K562 (cell line): ENCODE data around the gene FADS1. TPM values are rescaled to one million over a fixed set of nuclear protein-coding genes. Genes with fewer than 3 reads are reported as not detected.
A peak's percentile ranks its signal among the peaks of the same experiment; 100 is the strongest.

Source experiments
- BCL6 ChIP-seq: fragments of 250-450 bp; sonication (Bioruptor Pico); IDR thresholded peaks from 2 replicates; pipeline ENCODE4 v1.4.0; 2020
- BDP1 ChIP-seq: IDR thresholded peaks from 3 replicates; pipeline ENCODE4 v1.6.1; 2011; ENCODE audit not compliant: insufficient read length, insufficient read depth
- CBX2 ChIP-seq: fragments of 200-600 bp; sonication (generic); IDR thresholded peaks from one replicate; pipeline ENCODE4 v1.6.1; 2012; ENCODE audit warnings: mild to moderate bottlenecking, low read length, inconsistent platforms; ENCODE audit not compliant: insufficient read depth, poor library complexity, severe bottlenecking
- ETS2 ChIP-seq: IDR thresholded peaks from 2 replicates; pipeline ENCODE4 v1.6.1; 2016; ENCODE audit warnings: borderline replicate concordance, missing genetic modification characterization, mild to moderate bottlenecking, moderate library complexity, missing compliant biosample characterization; ENCODE audit not compliant: poor library complexity, severe bottlenecking
- HNRNPLL ChIP-seq: fragments of 200-400 bp; formaldehyde crosslinking; IDR thresholded peaks from 2 replicates; pipeline ENCODE4 v1.6.1; 2017; ENCODE audit warnings: low read length, low read depth, mild to moderate bottlenecking; ENCODE audit not compliant: poor library complexity, severe bottlenecking
- ILF3 ChIP-seq: fragments of 450-650 bp; IDR thresholded peaks from 2 replicates; pipeline ENCODE4 v1.6.1; 2018; ENCODE audit warnings: antibody characterized with exemption, mild to moderate bottlenecking, moderate library complexity, borderline replicate concordance
- JUN ChIP-seq, 2 experiments: sonication (generic) in 1 of 2; formaldehyde crosslinking in 1 of 2; IDR thresholded peaks; 2 replicates each; pipeline versions ENCODE4 v1.6.1 to v1.8.0; 2012 to 2022; ENCODE audit warnings: borderline replicate concordance in 2 of 2, mild to moderate bottlenecking in 2 of 2, improper control_type of control experiment in 1 of 2, low read depth in 1 of 2, low read length in 1 of 2, missing genetic modification reagents in 1 of 2
- KLF13 ChIP-seq: fragments of 450-650 bp; IDR thresholded peaks from 2 replicates; pipeline ENCODE4 v1.6.1; 2016; ENCODE audit warnings: missing genetic modification characterization, low read depth, mild to moderate bottlenecking, missing compliant biosample characterization, moderate library complexity, borderline replicate concordance
- LEF1 ChIP-seq: fragments of 450-650 bp; IDR thresholded peaks from 2 replicates; pipeline ENCODE4 v1.6.1; 2016; ENCODE audit warnings: mild to moderate bottlenecking
- NBN ChIP-seq: fragments of 450-650 bp; IDR thresholded peaks from 2 replicates; pipeline ENCODE4 v1.6.1; 2016; ENCODE audit warnings: low read depth, mild to moderate bottlenecking
- SAFB ChIP-seq: fragments of 200-400 bp; formaldehyde crosslinking; IDR thresholded peaks from 2 replicates; pipeline ENCODE4 v1.6.1; 2017; ENCODE audit warnings: low read depth, low read length, borderline replicate concordance
- SETDB1 ChIP-seq: IDR thresholded peaks from one replicate; pipeline ENCODE4 v1.6.1; 2012; ENCODE audit warnings: low read length, control low read depth, inconsistent platforms
- TAF7 ChIP-seq: fragments of 450-650 bp; IDR thresholded peaks from 2 replicates; pipeline ENCODE4 v1.6.1; 2016; ENCODE audit warnings: missing genetic modification characterization, missing compliant biosample characterization
- TCF7 ChIP-seq: sonication (generic); IDR thresholded peaks from 2 replicates; pipeline ENCODE4 v1.6.1; 2016; ENCODE audit warnings: antibody characterized with exemption, borderline replicate concordance
- ZNF253 ChIP-seq: fragments of 250-450 bp; sonication (Bioruptor Pico); conservative IDR thresholded peaks from 2 replicates; pipeline ENCODE4 v1.6.1; 2021; ENCODE audit warnings: mild to moderate bottlenecking
- ZNF316 ChIP-seq: fragments of 450-650 bp; IDR thresholded peaks from 2 replicates; pipeline ENCODE4 v1.6.1; 2016
- ZNF408 ChIP-seq: fragments of 250-450 bp; sonication (Bioruptor Pico); IDR thresholded peaks from 2 replicates; pipeline ENCODE4 v1.4.0; 2020; ENCODE audit warnings: low read depth, mild to moderate bottlenecking, moderate library complexity
- ZNF75A ChIP-seq: fragments of 450-650 bp; formaldehyde crosslinking; IDR thresholded peaks from 2 replicates; pipeline ENCODE4 v1.4.0; 2020; ENCODE audit warnings: mild to moderate bottlenecking
- ZNF778 ChIP-seq: fragments of 450-650 bp; formaldehyde crosslinking; IDR thresholded peaks from 2 replicates; pipeline ENCODE4 v1.4.0; 2020; ENCODE audit warnings: mild to moderate bottlenecking, moderate library complexity
- polyA plus RNA-seq, 8 experiments: library from polyadenylated mRNA; depleted of rRNA in 4 of 8; stranded (reverse) in 5 of 8; unstranded in 3 of 8; fragments of >200 nt; fragmentation: Nextera tagmentation in 2 of 8; fragmentation: Illumina TruSeq in 1 of 8; extraction: Ambion mirVana in 2 of 8; extraction: Trizol in 1 of 8; gene quantifications; 2 replicates each; pipeline versions ENCODE4 v1.2.1 to v1.2.3, GENCODE V29; 2011 to 2014; ENCODE audit warnings: inconsistent platforms in 1 of 8, missing spikeins in 1 of 8
- total RNA-seq, 7 experiments: library from RNA; depleted of rRNA in 6 of 7; stranded (reverse); fragments of >200 nt in 6 of 7; fragmentation: Illumina TruSeq in 2 of 7; extraction: Trizol in 2 of 7; gene quantifications; 2 replicates each; pipeline versions ENCODE4 v1.2.1 to v1.2.3, GENCODE V29; 2011 to 2021; ENCODE audit warnings: low replicate concordance in 1 of 7
- TF ChIP-seq, protein P1 (sequence below): IDR thresholded peaks from 2 replicates; pipeline ENCODE4 v1.6.1; 2011; ENCODE audit not compliant: insufficient read length; ENCODE audit errors: extremely low read depth
- TF ChIP-seq, protein P2 (sequence below): sonication (generic); formaldehyde crosslinking; IDR thresholded peaks from 2 replicates; pipeline ENCODE4 v1.8.0; 2022; ENCODE audit warnings: mild to moderate bottlenecking, missing genetic modification reagents

The FADS1 gene
- total and polyA plus RNA-seq, 9 of the 15 experiments (the other 6 are each of a cell fraction or from before 2014, with no cell fraction given), result 110 to 864 (median 364) TPM

DNA sequence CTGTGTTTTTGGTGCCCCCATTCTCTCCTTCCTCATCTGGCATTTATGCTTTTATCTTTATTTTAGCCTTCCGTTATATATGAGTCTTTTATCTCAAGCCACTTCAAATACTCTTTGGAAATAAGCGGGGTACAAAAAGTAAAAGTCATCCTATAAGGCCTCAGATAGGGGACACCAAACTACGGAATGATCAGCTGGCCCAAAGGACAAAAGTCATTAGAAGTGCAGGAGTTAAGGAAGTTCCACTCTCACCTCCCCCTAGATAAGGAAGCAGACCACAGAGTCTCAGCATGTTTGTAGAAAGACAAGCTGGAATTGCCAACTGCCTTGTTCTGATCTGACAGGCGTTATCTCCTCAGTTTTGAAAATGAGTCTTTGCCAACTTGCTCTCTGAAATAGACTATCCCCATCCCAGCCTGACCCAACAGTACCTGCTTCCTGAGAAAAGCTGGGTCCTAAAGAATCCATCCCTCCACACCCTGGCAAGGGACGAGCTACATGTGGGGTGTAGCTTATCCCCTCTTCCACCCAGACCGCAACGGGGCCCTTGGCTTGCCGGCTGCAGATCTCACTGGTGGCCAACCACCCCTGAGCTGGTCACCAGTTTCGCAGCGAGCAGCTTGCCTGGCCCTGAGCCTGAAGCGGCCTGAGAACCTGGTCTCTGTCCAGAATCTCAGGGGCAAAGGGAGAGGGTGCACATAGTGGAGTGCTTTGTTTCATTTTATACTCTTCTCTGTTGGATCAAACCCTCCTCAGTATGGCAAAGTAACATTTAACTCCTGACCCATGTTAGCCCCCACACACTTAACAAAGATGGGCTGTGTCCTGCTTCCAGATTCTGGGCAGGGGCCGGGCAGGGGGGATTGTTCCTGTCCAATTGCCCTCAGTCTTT is 25.1 kb upstream of the FADS1 start (continued):
- TF ChIP-seq, protein P1, sequence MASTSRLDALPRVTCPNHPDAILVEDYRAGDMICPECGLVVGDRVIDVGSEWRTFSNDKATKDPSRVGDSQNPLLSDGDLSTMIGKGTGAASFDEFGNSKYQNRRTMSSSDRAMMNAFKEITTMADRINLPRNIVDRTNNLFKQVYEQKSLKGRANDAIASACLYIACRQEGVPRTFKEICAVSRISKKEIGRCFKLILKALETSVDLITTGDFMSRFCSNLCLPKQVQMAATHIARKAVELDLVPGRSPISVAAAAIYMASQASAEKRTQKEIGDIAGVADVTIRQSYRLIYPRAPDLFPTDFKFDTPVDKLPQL, result no peak
- TF ChIP-seq LEF1 (peak; percentile 96), BDP1 (no peak), ZNF75A (CRISPR knock-in tag) (no peak; the same call in 1 of the 2 replicates), SETDB1 (no peak), ILF3 (no peak), KLF13 (tag) (no peak), CBX2 (no peak), ZNF316 (peak; percentile 75), TCF7 (peak; percentile 91; the same call in 1 of the 2 replicates), ZNF408 (CRISPR knock-in tag) (no peak), SAFB (no peak), ZNF778 (CRISPR knock-in tag) (no peak), BCL6 (no peak), TAF7 (tag) (no peak), HNRNPLL (no peak), NBN (peak; percentile 93; the same call in 1 of the 2 replicates), ETS2 (no peak), JUN (IDR thresholded peaks at IDR 0.05; ENCODE audit: borderline replicate concordance, low read depth, low read length) (no peak; the same call in 1 of the 2 replicates), JUN (CRISPR knock-in tag; IDR thresholded peaks at IDR 0.05; ENCODE audit: borderline replicate concordance) (no peak), ZNF253 (CRISPR knock-in tag) (no peak)
- TF ChIP-seq, protein P2, sequence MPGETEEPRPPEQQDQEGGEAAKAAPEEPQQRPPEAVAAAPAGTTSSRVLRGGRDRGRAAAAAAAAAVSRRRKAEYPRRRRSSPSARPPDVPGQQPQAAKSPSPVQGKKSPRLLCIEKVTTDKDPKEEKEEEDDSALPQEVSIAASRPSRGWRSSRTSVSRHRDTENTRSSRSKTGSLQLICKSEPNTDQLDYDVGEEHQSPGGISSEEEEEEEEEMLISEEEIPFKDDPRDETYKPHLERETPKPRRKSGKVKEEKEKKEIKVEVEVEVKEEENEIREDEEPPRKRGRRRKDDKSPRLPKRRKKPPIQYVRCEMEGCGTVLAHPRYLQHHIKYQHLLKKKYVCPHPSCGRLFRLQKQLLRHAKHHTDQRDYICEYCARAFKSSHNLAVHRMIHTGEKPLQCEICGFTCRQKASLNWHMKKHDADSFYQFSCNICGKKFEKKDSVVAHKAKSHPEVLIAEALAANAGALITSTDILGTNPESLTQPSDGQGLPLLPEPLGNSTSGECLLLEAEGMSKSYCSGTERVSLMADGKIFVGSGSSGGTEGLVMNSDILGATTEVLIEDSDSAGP (CRISPR knock-in tag), result no peak
